Dermis microvascular lymphatic vessel endothelial cell (primary cell): ENCODE data around the gene ATP6V1A. TPM values are rescaled to one million over a fixed set of nuclear protein-coding genes. Genes with fewer than 3 reads are reported as not detected.
"Not testable (repeated sequence)": the region's sequence is repeated elsewhere in the genome, so short reads cannot be mapped to it uniquely, and the experiment has no call there.

Experiments
- DNase-seq, 2 donors: peaks; one replicate each; pipeline versions ENCODE4 v3.0.0 to v3.0.0-alpha.2; 2010; ENCODE audit warnings: low read depth in 2 of 2
- total RNA-seq: library from RNA; depleted of rRNA; stranded (reverse); fragments of >200 nt; gene quantifications from 2 replicates; pipeline ENCODE4 v1.2.1, GENCODE V29; 2014

ATP6V1A gene
- total RNA-seq, 1 donor from 2014 or later: 123 TPM

DNA sequence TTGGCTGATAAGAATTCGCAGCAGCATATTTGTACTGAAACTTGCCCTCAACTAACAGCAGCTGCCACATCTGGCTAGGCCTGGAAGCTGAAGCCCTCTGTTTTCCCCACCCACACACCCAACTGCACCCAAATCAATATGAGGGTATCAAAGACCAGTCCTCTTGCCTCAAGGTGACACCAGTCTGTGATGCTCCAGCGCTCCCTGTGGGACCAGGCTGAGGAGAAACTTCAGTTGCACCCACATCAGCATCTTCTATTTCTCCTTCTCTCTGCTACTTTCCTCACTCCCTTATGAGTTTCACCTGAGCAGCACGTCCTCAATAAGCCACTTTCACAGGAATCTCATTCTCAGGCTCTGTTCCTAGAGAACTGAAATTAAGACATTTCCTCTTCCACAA is 73.0 kb downstream of the ATP6V1A start:
- DNase-seq: no peak

- peak in 1 of 2 donors; percentile 44 for DNase-seq
Observed at GRCh38 chr3:113825090-113825489, 78.3 kb downstream of the ATP6V1A start.

DNA sequence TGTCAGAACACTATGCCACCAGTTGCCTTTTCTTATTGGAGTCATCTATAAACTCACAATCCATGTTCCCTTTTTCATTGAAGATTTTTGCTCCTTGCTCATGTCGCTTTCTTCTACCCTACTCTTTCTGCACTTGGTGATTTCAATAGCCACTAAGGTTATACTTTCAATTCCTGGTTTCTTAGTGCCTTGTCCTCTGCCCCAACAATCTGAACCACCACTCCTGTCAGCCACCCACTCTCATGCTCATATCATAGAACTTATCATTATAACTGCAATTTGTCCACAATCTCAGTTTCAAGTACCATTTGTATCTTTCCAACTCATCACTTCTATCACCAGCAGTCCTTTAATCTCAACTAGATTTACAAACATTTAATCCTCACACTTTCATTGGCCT is 81.8 kb downstream of the ATP6V1A start:
- no peak for DNase-seq

DNA sequence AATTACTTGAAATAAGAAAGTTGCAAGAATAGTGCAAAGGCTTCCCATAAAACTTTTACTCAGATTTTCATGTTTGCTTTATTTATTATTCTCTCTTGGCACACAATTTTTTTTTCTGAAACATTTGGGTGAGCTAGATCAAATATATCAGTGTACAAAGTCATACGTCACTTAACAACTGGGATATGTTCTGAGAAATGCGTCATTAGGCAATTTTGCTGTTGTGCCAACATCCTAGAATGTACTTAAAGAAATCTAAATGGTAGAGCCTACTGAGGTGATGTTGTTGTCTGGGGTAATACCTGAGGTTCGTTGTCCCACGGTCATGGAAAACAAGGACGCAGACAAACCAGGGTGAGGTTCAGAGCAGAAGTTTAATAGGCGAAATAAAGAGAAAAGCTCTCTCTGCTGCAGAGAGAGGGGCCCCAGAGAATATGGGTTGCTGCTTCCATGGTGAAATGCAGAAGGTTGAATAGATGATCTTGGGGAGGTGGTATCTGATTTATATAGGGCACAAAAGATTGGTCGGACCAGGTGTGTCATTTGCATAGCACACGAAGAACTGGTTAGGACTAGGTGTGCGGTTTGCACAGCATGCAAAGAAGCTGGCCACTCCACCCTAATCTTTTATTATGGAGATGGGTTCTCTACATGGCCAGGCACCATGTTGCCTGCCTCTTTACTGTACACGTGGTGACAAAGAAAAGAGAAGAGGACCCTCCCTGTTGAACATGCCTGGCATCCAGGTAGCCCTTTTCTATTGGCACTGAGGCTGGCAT is 82.9 kb downstream of the ATP6V1A start:
- DNase-seq: no peak

GRCh38 chr3:113831103-113831355 is 84.2 kb downstream of the ATP6V1A start:
- DNase-seq: no peak

GRCh38 chr3:113832477-113833164 is 85.8 kb downstream of the ATP6V1A start:
- DNase-seq: no peak

DNA sequence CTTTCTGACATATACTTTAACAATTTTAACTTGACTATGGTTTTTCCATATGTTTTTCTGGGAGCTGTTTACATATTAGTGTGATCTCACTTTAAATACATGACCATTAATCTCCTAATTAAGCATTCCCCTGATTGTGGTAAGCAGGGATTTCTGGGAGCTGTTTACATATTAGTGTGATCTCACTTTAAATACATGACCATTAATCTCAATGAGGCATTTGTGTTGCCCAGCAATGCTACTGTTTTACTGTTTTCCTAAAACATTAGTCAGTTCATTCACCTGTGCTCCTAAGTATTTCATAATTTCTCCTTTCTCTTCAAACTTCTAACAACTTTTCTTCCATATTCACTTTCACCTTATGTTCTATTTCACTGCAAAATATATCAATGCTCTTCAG is 88.1 kb downstream of the ATP6V1A start:
- peak in 1 of 2 donors; percentile 8 for DNase-seq

GRCh38 chr3:113838631-113839209 is 91.9 kb downstream of the ATP6V1A start, which contains the start of gene GRAMD1C:
Gene GRAMD1C, plus strand, starts transcription at chr3:113838788. Its CDS starts 122 bp downstream, at chr3:113838910.
- DNase-seq: peak; percentile 77 to 92

DNA sequence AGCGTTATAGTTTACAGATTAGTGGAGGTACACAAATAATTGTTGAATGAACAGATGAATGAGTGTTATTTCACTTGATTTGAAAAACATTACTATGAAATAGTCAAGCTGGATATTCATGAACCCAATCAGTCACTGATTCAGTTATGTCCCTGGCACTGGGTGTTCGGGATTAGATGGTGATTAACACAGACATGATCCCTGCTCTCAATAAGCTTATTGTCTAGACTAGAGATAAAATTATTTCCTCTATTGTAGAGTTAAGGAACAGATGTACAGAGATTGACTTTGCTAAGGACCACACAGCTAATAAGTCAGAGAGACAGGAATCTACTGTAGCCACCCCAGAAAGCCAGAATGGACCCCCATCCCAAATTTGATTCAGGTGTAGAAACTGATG is 92.7 kb downstream of the ATP6V1A start:
- peak in 1 of 2 donors; percentile 3 for DNase-seq

- peak in 1 of 2 donors; percentile 46 for DNase-seq
Observed at GRCh38 chr3:113844622-113845222, 97.9 kb downstream of the ATP6V1A start.

DNA sequence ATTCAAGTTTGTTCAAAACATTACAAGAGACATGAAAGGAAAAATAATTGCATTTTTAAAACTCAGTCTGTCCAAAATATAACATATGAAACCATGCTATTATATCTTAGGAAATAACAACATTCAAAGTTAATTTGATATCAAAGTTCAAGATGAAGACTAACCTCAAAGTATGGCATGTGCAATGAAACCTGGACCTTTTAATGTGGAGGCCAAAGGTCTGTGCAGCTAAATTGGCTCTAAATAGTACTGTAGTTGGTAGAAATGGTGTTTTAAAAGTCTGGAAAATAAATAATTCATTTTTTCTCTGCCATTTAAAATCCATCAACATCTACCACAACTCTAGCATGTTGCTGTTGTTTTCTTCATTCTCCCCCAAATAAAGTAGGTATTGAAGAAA is 100.4 kb downstream of the ATP6V1A start:
- no peak for DNase-seq

DNA sequence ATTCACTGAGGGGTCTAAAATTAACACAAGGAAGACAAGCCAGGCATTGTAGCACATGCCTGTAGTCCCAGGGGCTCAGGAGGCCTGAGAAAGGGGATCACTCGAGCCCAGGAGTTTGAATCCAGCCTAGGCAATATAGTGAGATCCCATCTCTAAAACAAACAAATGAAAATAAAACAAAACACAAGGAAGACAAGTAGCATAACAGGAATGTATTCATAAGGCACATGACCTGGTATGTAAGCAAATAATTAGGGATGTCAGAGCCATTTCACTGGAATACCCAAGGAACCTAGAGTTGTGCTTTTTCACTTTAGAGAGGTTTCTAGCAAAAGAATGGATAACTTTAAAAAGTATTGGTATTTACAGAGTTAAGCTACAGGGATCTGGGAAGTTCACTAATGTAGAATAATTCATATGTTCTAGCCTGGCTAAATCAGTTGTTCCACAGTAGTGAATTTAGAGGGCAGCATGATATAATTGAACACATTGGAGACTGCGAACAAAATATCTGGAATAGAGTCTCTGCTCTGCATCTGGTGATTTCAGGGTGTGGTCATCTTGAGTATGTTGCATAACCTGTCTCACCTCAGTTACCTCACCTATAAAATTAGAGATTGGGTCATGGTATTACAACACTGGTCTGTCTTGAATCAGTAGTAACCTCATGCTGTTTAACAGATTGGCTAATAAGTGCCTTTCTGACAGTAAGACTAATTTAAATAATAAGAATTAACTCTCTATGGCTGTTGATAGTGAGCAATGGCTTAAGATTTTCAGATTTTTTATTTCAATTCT is 101.0 kb downstream of the ATP6V1A start:
- DNase-seq: no peak

DNA sequence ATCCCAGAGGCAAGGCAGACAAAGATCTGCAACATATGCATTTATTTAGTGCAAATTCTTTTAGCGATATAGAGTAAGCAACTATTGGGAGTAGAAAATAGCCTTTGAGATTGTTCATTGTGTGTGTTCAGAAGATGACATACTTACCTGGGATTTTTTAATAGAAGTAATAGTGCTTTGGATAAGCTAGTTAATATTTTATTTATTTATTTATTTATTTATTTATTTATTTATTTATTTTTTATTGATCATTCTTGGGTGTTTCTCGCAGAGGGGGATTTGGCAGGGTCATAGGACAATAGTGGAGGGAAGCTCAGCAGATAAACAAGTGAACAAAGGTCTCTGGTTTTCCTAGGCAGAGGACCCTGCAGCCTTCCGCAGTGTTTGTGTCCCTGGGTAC is 102.2 kb downstream of the ATP6V1A start:
- DNase-seq: not testable (repeated sequence)

- DNase-seq: not testable (repeated sequence)
Observed at GRCh38 chr3:113849841-113850240, 103.0 kb downstream of the ATP6V1A start.

DNA sequence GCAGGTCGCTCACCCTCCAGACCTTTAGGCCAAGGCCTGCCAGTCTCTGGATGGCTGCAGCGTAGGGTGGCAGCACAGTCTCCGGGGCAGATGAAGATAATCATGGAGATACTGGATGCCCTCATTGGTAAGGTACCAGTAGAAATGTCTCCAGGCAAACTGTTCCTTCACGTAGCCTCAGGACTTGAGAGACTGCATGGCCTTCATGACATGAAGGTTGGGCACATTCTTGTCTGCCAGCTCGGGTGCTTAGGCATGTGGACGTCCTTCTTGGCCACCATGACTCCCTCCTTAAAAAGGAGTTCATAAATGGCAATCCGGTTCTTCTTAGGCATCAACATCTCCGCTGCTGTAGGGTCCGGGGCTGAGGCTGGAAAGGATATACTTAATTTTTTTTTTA is 103.6 kb downstream of the ATP6V1A start:
- DNase-seq: not testable (repeated sequence)

- DNase-seq: no peak
Observed at GRCh38 chr3:113852506-113852905, 105.7 kb downstream of the ATP6V1A start.

Other genes starting within 250 kb of the ATP6V1A start
- gene SPICE1, start 231.9 kb upstream of the ATP6V1A start, total RNA-seq: 3.0 and 3.9 TPM in 2 replicates
- gene SIDT1, start 214.5 kb upstream of the ATP6V1A start, total RNA-seq: under 0.01 TPM in 1 of 2 replicates, not detected in the other
- 4.9 and 5.7 TPM in 2 replicates for gene USF3, start 50.4 kb upstream of the ATP6V1A start, total RNA-seq
- gene NAA50, start 786 bp upstream of the ATP6V1A start, total RNA-seq: 174 and 187 TPM in 2 replicates
- 16.6 and 20.9 TPM in 2 replicates for gene GRAMD1C, start 91.8 kb downstream of the ATP6V1A start, total RNA-seq
- gene ZDHHC23, start 201.0 kb downstream of the ATP6V1A start, total RNA-seq: 10.5 and 18.0 TPM in 2 replicates